ENCODE results near the gene CYP26C1.
A peak's percentile ranks its signal among the peaks of the same experiment; 100 is the strongest.

The CYP26C1 gene

DNA sequence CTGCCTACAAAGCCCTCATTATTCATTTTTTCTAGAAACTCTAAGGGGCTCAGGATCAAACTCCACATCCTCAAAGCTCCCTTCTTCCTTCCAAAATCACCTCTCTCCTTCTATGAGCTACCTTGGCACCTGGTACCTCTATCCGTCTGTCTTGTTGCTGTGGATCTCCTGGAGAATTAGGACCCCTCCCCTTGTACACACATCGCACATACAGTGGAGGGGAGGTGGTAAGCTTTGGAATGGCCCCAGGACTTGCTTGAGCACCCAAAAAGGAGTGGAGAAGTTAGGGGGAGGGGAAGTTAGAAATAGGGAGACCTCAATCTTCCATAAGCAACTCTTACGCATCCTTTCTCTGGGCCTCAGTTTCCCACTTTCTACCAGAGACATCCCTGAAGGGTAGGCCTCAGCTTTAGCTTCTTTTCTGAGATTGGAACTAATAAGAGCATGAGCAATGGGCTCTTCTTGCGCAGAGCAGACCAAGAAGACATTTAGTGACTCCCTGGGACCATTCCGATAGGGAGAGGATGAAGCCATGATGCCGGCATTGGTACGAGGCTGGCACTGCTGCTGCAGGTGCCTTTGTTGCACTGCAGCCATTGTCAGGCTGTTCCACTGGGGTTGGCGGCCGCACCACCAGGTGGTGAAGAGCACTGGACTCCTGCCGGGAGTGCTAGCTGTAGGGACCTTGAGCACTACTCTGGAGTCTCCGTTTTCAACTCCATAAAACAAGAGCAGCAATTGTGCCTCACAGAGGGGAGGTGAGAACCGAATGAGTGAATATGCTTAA, 4.5 kb downstream of the CYP26C1 start:
- DNase-seq = no peak

GRCh38 chr10:93065675-93066543, 5.3 kb downstream of the CYP26C1 start:
- peak; percentile 28 for DNase-seq

DNA sequence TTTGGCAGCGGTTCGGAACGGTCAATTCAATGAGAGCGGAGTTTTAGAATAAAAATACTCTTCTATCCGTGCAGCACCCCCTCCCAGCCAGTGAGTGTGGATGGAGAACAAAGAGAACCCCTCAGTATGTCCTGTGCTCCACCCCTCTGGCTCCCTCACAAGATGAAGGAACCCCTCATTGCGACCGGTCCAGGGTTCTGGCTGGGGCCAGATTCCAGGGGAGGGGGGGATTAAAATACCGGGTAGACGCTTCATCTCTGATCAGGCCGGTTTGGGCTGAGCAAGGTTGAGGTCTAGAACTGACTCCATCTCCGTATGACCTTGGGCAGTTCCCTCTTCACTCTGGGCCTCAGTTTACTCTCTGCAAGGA, 5.9 kb downstream of the CYP26C1 start:
- no peak for DNase-seq

DNA sequence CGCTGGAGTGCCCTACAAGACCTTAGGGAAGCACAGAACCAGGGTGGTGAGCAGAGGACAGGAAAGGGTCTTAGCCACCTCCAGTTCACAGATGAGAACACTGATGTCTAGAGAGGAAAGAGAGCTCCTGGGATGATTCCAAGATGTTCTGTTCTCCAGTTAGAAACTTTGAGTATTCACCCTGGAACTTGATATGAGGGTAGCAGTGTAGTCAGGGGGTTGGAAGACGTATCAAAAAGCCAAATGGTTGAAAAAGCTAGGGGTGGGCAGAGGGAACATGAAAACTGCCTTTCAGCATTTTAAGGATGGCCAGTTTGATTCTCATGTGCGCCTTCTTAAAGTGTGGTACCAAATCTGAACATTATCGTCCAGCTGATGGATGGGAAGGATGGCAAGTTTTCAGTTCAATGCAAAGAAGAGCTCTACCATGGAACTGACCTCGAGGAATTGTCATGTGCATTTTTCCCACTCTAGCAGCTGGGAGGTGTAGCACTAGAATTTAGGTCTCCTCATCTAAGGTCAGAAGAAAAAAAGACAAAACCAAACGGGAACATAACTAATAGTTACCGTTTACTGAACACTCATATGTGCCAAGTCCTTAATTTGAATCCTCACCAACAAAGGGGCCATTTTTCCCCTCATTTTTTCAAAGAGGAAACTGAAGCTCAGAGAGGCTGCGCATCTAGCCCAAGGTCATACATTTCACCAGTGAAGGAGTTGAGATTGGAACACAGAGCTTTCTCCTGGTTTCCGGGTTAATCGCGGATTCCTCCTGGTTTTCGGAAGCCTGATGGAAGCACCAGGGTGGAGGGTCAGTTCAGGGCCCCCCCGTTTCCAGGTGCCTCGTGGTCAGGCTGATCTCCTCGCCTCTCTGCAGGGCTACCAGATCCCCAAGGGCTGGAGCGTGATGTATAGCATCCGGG, 7.1 kb downstream of the CYP26C1 start:
- no peak for DNase-seq

GRCh38 chr10:93068411-93069244, 8.0 kb downstream of the CYP26C1 start:
- peak; percentile 87 for DNase-seq

DNA sequence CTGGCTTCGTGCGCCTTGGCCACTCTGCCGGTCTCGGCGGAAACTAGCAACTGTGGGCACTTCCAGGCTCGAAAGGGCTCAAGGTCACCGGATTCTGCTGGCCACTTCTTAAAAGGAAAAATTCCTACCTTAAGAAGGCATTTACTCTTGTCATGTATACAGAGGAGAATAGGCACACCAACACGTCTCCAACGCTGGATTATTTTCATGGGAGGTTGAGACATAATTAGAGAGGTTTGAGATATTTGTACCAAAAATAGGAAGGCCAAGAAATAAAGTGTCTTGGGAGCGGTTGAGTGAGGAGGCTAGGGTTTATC, 8.6 kb downstream of the CYP26C1 start:
- DNase-seq = no peak

DNA sequence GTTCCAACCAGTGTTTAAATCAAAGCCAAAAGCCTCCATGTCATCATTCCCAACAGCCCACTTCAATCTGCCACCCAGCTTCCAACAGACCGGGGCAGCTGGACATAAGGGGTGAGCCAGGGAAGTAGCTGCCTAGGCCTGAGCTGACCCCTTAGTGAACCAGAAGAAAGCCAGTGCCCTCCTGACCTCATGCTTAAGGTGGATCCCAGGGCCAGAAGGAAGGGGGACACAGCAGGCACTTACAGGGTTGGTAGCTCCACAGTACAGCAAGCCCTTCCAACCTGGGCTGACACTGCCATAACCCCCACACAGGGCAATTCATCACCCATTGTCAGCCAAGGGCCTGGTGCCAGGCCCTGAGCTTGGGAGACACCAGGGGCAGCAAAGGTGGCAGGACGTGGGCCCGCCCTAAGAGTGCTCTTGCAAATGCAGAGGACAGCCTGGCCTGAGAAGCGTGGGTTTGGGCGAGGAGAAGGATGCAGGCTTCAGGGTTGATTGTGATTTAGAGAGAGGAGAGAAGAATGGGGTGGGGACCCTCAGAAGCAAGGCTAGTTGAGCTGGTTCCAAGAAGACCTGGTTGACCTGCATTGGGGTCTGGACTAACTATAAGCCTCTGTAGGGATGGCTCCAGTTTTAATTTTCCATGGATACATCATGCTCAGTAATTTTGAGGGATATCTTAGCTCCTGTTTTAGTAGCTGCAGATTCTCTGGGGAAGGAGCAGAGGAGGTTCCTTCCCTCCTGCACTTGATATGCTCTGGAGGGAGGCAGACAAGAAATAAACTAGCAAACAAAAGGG, 10.0 kb downstream of the CYP26C1 start:
- DNase-seq = peak; percentile 10

DNA sequence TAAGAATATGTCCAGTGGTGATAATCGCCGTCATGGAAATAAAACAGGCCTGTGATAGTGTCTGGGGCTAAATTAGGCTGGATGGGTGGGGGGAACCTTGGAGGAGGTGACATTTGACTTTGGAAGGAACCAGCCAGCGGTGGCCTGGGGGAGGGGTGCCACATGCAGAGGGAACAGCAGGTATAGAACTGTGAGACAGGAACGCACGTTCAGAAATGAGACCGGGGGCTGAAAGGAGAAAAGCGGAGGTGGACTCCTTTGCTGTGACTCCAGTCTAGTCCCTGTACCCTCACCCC, 10.5 kb downstream of the CYP26C1 start:
- peak; percentile 12 for DNase-seq

DNA sequence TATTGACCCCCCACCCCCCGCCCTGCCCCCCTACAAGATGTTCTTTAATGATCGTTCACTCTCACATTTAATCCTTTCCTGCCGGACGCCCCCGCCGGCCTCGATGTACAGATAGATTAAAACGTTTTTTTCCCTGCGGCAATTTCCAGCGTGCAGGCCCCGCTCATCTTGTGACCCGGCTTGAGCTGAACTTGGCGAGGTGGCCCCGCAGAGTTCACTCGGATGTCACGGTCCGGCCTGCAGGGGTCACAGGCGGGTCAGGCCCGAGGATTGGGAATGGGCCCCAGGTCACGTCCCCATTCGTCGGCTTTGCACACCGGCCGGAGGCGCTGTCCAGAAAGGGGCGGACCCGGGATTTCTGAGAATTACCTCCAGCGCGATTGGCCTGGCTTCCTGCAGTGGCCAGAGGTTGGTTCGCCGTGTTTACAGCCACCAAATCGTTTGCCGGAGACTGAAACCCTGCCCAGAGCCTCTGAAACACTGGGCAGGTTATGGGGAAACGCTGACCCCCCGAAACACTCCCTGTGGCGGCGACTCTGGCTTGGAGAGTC, 11.2 kb downstream of the CYP26C1 start:
- peak; percentile 73 for DNase-seq

- no peak for DNase-seq
These were observed 11.7 kb downstream of the CYP26C1 start for GRCh38 chr10:93072225-93072712.

DNA sequence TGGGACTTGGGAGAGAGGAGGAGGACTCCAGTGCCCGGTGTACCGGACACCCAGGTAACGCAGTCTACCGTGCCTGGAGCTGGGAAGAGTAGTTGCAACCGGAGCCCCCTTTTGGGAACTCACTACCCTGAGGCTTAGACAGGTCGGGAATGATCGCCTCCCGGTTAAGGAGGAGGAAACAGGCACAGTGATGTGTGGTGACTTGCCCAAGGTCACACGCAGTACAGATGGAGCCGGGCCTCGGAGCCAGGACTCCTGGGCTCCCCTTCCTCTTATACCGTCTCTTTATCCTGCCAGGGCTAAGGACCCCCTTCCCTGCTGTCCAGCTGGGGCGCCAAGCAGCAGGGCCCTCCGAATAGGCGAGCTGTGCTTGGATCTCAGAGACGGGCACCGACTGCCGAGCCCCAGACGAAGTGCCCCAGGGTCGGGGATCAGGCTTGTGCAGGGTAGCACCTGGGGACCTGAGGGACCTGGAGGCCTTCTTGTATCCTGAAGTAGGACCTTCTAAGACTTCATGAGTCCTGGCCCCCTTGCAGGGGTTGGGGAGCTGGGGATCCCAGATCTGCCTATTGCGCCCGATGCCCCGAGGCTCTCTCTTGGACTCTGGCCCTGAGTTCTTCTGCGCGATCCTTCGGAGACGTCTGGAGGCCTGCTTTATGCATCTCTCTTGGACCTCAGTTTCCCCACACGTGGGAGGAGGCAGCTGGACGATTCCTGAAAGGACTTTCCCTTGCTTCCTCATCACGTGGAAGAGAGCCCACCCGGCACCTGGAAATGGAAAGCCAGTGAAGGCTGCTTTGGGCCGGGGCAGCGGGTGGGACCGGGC, 12.3 kb downstream of the CYP26C1 start:
- DNase-seq = peak; percentile 61

DNA sequence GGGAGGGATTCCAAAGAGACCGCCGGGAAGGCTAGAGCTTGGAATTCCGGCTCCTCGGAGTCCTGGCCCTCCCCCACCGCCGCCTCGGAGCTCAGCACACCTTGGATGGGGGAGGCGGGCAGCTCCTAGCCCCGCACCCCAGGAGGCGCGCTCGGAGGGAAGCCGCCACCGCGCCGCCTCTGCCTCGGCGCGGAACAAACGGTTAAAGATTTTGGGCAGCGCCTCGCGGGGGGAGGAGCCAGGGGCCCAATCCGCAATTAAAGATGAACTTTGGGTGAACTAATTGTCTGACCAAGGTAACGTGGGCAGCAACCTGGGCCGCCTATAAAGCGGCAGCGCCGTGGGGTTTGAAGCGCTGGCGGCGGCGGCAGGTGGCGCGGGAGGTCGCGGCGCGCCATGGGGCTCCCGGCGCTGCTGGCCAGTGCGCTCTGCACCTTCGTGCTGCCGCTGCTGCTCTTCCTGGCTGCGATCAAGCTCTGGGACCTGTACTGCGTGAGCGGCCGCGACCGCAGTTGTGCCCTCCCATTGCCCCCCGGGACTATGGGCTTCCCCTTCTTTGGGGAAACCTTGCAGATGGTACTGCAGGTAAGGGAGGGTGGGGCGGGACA, 13.0 kb downstream of the CYP26C1 start, which contains the start of gene CYP26A1:
TSS of gene CYP26A1 (plus strand) at position 355 of the 608 bp plus-strand sequence. CDS start at position 397, 42 bp downstream.
- peak; percentile 78 for DNase-seq

DNA sequence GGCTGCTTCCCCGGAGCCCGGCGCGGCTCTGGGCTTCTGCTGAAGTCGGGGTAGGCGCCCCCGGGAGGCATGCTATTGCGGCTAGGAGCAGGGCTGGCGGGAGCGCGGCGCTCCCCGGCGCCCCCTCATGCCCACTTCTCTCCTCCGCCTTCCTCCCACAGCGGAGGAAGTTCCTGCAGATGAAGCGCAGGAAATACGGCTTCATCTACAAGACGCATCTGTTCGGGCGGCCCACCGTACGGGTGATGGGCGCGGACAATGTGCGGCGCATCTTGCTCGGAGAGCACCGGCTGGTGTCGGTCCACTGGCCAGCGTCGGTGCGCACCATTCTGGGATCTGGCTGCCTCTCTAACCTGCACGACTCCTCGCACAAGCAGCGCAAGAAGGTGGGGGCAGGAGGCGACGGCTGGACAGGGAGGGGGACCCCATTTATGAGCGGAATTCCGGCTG, 13.6 kb downstream of the CYP26C1 start:
- peak; percentile 83 for DNase-seq

- DNase-seq = peak; percentile 85
These were observed 14.2 kb downstream of the CYP26C1 start for GRCh38 chr10:93074597-93075368.

DNA sequence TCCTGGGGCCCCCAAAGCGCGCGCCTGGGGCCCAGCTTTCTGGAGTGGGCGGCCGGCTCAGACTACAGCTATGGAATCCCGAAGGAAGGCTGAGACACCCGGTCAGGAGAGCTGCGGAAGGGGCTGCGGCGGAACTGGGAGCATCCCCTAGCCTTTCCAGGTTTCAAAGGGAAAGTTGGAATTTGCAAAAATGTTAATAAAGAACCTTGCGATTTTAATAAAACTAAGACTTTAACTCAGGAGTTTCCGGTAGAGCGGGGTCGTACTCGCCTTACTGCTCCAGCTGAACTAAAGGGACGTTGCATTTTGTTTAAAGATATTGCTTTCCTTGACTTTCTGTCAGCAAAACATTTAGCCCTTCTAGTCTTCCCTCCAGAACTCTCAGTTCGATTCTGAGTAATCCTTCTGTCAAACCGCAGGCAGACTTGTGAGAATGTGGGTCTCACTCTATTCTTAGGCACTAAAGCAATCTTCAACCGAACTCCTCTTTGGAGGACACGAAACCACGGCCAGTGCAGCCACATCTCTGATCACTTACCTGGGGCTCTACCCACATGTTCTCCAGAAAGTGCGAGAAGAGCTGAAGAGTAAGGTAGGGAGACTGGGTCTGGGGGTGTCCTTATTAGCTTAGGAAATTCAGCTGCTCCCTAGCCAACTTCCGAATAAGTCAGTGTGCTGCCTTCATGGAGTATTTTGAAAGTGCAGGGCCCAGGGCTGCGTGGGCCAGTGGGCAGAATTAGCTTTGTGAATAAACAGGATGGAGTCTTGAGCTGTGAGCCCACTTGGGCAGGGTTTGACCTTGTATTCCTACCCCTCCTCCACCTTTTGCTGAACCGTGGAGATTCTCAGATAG, 15.0 kb downstream of the CYP26C1 start:
- DNase-seq = no peak

DNA sequence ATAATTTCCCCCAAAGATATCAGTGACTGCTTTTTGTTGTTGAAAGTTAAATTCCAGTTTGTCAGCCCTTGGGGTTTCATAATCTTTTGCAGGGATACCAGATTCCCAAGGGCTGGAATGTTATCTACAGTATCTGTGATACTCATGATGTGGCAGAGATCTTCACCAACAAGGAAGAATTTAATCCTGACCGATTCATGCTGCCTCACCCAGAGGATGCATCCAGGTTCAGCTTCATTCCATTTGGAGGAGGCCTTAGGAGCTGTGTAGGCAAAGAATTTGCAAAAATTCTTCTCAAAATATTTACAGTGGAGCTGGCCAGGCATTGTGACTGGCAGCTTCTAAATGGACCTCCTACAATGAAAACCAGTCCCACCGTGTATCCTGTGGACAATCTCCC, 16.3 kb downstream of the CYP26C1 start:
- no peak for DNase-seq

GRCh38 chr10:93077860-93078337, 17.3 kb downstream of the CYP26C1 start:
- no peak for DNase-seq
